NOMO-1 treated with DMSO at 0.1 percent for 48 hours (cell line): ENCODE measurements around the gene RSF1.

Experiments
- DNase-seq: peaks from one replicate; lab custom pipeline; 2025; ENCODE audit not compliant: unreplicated experiment; lab: John Stamatoyannopoulos, UW

The RSF1 gene

GRCh38 chr11:77630157-77630710 is 190.3 kb downstream of the RSF1 start:
- DNase-seq: no peak

- DNase-seq: peak; percentile 41
Measured at GRCh38 chr11:77619576-77620198, 200.8 kb downstream of the RSF1 start.

- no peak for DNase-seq
Measured at GRCh38 chr11:77617892-77618291, 202.6 kb downstream of the RSF1 start.

GRCh38 chr11:77611921-77612320 is 208.6 kb downstream of the RSF1 start:
- no peak for DNase-seq
